HFF-Myc (cell line): ENCODE measurements around the gene ATG10.

ENCODE experiments used
- DNase-seq: peaks from one replicate; pipeline ENCODE4 v3.0.0-alpha.2; 2011; ENCODE audit warnings: low read depth; ENCODE audit errors: extremely low read depth
- H3K4me3 ChIP-seq: replicated peaks from 2 replicates; pipeline ENCODE4 v1.5.1; 2011; ENCODE audit warnings: low read depth, mild to moderate bottlenecking, control low read depth, low read length
- TF ChIP-seq, protein P1 (sequence below): IDR thresholded peaks from 2 replicates; pipeline ENCODE4 v1.5.1; 2012; ENCODE audit warnings: mild to moderate bottlenecking, low read depth, low read length, control low read depth; ENCODE audit errors: missing control alignments

The ATG10 gene

DNA sequence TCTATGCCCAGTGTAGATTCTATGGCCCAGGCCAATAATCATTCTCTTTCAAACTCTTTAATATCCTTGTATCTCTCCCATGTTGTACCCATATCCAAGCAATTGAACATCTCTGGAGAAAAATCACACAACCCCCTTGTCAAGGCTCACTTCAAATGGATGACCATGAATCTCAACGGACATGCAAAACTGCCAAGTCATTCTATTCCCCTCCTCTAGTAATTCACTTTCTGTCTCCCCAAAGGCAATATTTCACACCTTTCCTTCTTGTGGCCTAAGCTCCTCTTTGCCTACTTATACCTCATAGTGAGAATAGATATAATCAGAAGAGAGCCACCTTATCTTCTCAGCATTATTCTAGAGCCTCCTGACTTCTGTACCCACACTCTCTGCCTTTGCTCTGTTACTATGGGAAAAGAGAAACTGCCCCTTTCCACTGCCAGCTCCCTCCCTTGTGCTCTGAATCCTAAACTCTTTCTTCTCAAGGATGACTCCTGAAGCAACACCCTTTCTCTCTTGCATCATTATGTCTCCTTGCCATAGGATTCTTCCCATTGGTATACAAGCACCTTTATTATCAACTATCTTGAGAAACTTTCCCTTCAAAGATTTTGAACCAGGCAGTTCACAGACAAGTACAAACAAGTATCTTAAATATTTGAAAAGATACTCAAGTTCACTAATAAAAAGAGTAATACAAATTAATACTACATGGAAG, 240.2 kb downstream of the ATG10 start:
- no peak overlapping the region for H3K4me3 ChIP-seq
- DNase-seq, result no peak
- TF ChIP-seq, protein P1, sequence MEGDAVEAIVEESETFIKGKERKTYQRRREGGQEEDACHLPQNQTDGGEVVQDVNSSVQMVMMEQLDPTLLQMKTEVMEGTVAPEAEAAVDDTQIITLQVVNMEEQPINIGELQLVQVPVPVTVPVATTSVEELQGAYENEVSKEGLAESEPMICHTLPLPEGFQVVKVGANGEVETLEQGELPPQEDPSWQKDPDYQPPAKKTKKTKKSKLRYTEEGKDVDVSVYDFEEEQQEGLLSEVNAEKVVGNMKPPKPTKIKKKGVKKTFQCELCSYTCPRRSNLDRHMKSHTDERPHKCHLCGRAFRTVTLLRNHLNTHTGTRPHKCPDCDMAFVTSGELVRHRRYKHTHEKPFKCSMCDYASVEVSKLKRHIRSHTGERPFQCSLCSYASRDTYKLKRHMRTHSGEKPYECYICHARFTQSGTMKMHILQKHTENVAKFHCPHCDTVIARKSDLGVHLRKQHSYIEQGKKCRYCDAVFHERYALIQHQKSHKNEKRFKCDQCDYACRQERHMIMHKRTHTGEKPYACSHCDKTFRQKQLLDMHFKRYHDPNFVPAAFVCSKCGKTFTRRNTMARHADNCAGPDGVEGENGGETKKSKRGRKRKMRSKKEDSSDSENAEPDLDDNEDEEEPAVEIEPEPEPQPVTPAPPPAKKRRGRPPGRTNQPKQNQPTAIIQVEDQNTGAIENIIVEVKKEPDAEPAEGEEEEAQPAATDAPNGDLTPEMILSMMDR, result no peak

DNA sequence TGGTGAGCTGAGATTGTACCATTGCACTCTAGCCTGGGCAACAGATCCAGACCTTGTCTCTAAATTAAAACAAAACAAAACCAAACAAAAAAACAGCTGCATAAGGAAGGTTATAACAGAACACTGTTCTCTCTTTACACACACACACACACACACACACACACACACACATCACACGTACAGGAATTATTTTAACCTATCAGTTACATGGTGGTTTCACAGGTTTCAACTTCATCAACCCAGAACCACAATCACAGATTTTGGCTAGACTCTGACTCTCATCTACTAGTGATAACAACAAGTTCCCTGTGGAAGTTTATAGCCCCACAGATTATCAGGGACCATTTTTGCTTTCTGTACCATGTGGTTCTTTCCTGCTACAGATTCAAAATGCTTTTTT, 246.1 kb downstream of the ATG10 start:
- TF ChIP-seq, protein P1, result no peak
- H3K4me3 ChIP-seq, result no peak overlapping the region
- no peak for DNase-seq

GRCh38 chr5:82218374-82219156, 246.7 kb downstream of the ATG10 start:
- no peak overlapping the region for H3K4me3 ChIP-seq
- no peak for DNase-seq
- TF ChIP-seq, protein P1, result no peak

GRCh38 chr5:82221020-82221419, 249.2 kb downstream of the ATG10 start:
- TF ChIP-seq, protein P1, result no peak
- no peak overlapping the region for H3K4me3 ChIP-seq
- DNase-seq, result no peak

- peak; percentile 19 for DNase-seq
- TF ChIP-seq, protein P1, result no peak
- no peak overlapping the region for H3K4me3 ChIP-seq
These were observed 251.1 kb downstream of the ATG10 start for GRCh38 chr5:82222597-82223574.

GRCh38 chr5:82225525-82226172, 253.8 kb downstream of the ATG10 start:
- peak; percentile 43 for DNase-seq
- TF ChIP-seq, protein P1, result peak; percentile 78
- no peak overlapping the region for H3K4me3 ChIP-seq
